Gastrocnemius medialis (tissue), 4 donors: Measurements from ENCODE around the gene ZIC2. TPM values are rescaled to one million over a fixed set of nuclear protein-coding genes. Genes with fewer than 3 reads are reported as not detected.

ENCODE experiments used
- ATAC-seq, 2 donors: fragments of 150-250 bp; one replicate each; pipeline ENCODE4 v1.9.1; 2016
- DNase-seq, 2 donors: peaks; one replicate each; pipeline ENCODE4 v3.0.0-alpha.2; 2019
- H3K27ac ChIP-seq, 4 donors: fragments of 200-600 bp; sonication (generic); 1 replicate in 1 of 4; 2 replicates in 3 of 4; pipeline ENCODE4 v1.5.1; 2016 to 2018; ENCODE audit warnings: mild to moderate bottlenecking in 2 of 4, moderate library complexity in 1 of 4
- H3K27me3 ChIP-seq, 3 donors: fragments of 200-600 bp; sonication (generic) in 2 of 3; 1 replicate in 1 of 3; 2 replicates in 2 of 3; pipeline versions ENCODE4 v1.5.1 to v1.6.0; 2016 to 2019; ENCODE audit warnings: mild to moderate bottlenecking in 1 of 3, moderate library complexity in 1 of 3
- H3K36me3 ChIP-seq, 2 donors: fragments of 200-600 bp; sonication (generic) in 1 of 2; one replicate each; pipeline ENCODE4 v1.5.1; 2017 to 2018
- H3K4me1 ChIP-seq, 2 donors: fragments of 200-600 bp; sonication (generic) in 1 of 2; one replicate each; pipeline ENCODE4 v1.5.1; 2016 to 2017; ENCODE audit warnings: mild to moderate bottlenecking in 2 of 2
- H3K4me3 ChIP-seq, 4 donors: fragments of 200-600 bp; sonication (generic) in 3 of 4; 1 replicate in 1 of 4; 2 replicates in 3 of 4; pipeline ENCODE4 v1.5.1; 2016 to 2019; ENCODE audit warnings: mild to moderate bottlenecking in 2 of 4
- H3K9me3 ChIP-seq, 3 donors: fragments of 200-600 bp; sonication (generic) in 2 of 3; 1 replicate in 1 of 3; 2 replicates in 2 of 3; pipeline ENCODE4 v1.5.1; 2016 to 2019
- CTCF ChIP-seq, 5 experiments: fragments of 450-650 bp in 3 of 5; fragments of 200-600 bp in 2 of 5; sonication (generic) in 2 of 5; IDR thresholded peaks in 4 of 5; conservative IDR thresholded peaks in 1 of 5; 1 replicate in 4 of 5; 2 replicates in 1 of 5; pipeline ENCODE4 v1.5.1; 2016 to 2019; ENCODE audit warnings: antibody characterized with exemption in 5 of 5, mild to moderate bottlenecking in 3 of 5, moderate library complexity in 3 of 5
- POLR2A ChIP-seq, 2 donors: fragments of 450-650 bp; IDR thresholded peaks; one replicate each; pipeline ENCODE4 v1.6.1; 2017; ENCODE audit warnings: antibody characterized with exemption in 2 of 2, mild to moderate bottlenecking in 2 of 2, moderate library complexity in 2 of 2
- in situ Hi-C, 4 donors: fragments of 200-750 bp; cut with MboI; loops; one replicate each; pipeline versions ENCODE4 v1.15.0 to v1.8.0; 2017; ENCODE audit warnings: low sequenced_read_pairs in 4 of 4
- intact Hi-C: fragments of 100-400 bp; cut with DNase I; formaldehyde crosslinking; loops from one replicate; pipeline ENCODE4 v1.15.1; 2023; ENCODE audit warnings: low total_unique reads
- total RNA-seq, 4 donors: library from RNA; depleted of rRNA; stranded (reverse); fragments of >200 nt; gene quantifications; one replicate each; pipeline versions ENCODE4 v1.1.0 to v1.2.3, GENCODE V29; 2016

ZIC2 gene
- total RNA-seq, 4 donors from 2014 or later = not detected

GRCh38 chr13:99969919-99970650 is 11.5 kb upstream of the ZIC2 start:
- Histone ChIP-seq H3K27me3 (peaks cover 90 to 95% (median 93%) of the 10 kb centered on the region in 3 donors), H3K9me3 (no peaks in the 10 kb centered on the region), H3K27ac (no peak overlapping the region), H3K36me3 (no peaks in the 10 kb centered on the region), H3K4me3 (peak overlapping the region; percentile 20 to 52 (median 22)), H3K4me1 (peaks cover 11 to 15% of the 10 kb centered on the region in 2 donors)
- peak in 1 of 2 donors; percentile 50 for ATAC-seq
- DNase-seq = no peak
- TF ChIP-seq CTCF (IDR thresholded peaks at IDR 0.05 in 4 of 5, conservative IDR thresholded peaks at IDR 0.05 in 1 of 5) (no peak), POLR2A (IDR thresholded peaks at IDR 0.05) (no peak)
- intact Hi-C loops (no loop called here), in situ Hi-C loops (no loop called here)

- Histone ChIP-seq H3K36me3 (no peaks in the 10 kb centered on the region), H3K4me3 (peak overlapping the region in 2 of 4 donors; percentile 12 to 32), H3K4me1 (peaks cover 11 to 15% of the 10 kb centered on the region in 2 donors), H3K27me3 (peaks cover 88 to 95% (median 94%) of the 10 kb centered on the region in 3 donors), H3K9me3 (no peaks in the 10 kb centered on the region), H3K27ac (no peak overlapping the region)
- in situ Hi-C loops = no loop called here
- ATAC-seq (no peak), DNase-seq (no peak)
- no peak for TF ChIP-seq POLR2A (IDR thresholded peaks at IDR 0.05)
- no peak for TF ChIP-seq CTCF (IDR thresholded peaks at IDR 0.05 in 4 of 5, conservative IDR thresholded peaks at IDR 0.05 in 1 of 5)
- intact Hi-C loops = no loop called here
Measured at GRCh38 chr13:99970651-99971575, 10.7 kb upstream of the ZIC2 start.

- no peaks in the 10 kb centered on the region for H3K36me3 ChIP-seq
- in situ Hi-C loops (no loop called here), intact Hi-C loops (loop anchor here (2.0 kb wide), 1 partner anchor 21 kb away; no protein-coding TSS in a partner anchor)
- H3K9me3 ChIP-seq = no peaks in the 10 kb centered on the region
- peak within 1 kb of the TSS in 2 of 4 donors; percentile 12 to 32 for H3K4me3 ChIP-seq
- peaks cover 88 to 95% (median 94%) of the 10 kb centered on the region in 3 donors for H3K27me3 ChIP-seq
- no peak for DNase-seq
- TF ChIP-seq POLR2A (IDR thresholded peaks at IDR 0.05) (no peak), CTCF (IDR thresholded peaks at IDR 0.05 in 4 of 5, conservative IDR thresholded peaks at IDR 0.05 in 1 of 5) (no peak)
- peaks cover 11 to 15% of the 10 kb centered on the region in 2 donors for H3K4me1 ChIP-seq
- ATAC-seq = no peak
- H3K27ac ChIP-seq = no peak within 1 kb of the TSS
Measured at GRCh38 chr13:99971576-99972189, 9.9 kb upstream of the ZIC2 start, which contains the start of gene ZIC5. Gene ZIC5, minus strand, starts transcription at chr13:99971767. Its CDS starts 164 bp downstream, at chr13:99971603.

- ATAC-seq (no peak), DNase-seq (no peak)
- in situ Hi-C loops (no loop called here), intact Hi-C loops (loop anchor here (2.0 kb wide), 1 partner anchor 21 kb away; no protein-coding TSS in a partner anchor)
- Histone ChIP-seq H3K4me3 (peak overlapping the region in 1 of 4 donors; percentile 32), H3K9me3 (no peaks in the 10 kb centered on the region), H3K4me1 (peaks cover 11 to 15% of the 10 kb centered on the region in 2 donors), H3K36me3 (no peaks in the 10 kb centered on the region), H3K27me3 (peaks cover 88 to 95% (median 94%) of the 10 kb centered on the region in 3 donors), H3K27ac (no peak overlapping the region)
- TF ChIP-seq POLR2A (IDR thresholded peaks at IDR 0.05) (no peak), CTCF (IDR thresholded peaks at IDR 0.05 in 4 of 5, conservative IDR thresholded peaks at IDR 0.05 in 1 of 5) (no peak)
Measured at GRCh38 chr13:99972190-99972731, 9.3 kb upstream of the ZIC2 start.
